ENCODE results near the gene PICALM.

PICALM gene

DNA sequence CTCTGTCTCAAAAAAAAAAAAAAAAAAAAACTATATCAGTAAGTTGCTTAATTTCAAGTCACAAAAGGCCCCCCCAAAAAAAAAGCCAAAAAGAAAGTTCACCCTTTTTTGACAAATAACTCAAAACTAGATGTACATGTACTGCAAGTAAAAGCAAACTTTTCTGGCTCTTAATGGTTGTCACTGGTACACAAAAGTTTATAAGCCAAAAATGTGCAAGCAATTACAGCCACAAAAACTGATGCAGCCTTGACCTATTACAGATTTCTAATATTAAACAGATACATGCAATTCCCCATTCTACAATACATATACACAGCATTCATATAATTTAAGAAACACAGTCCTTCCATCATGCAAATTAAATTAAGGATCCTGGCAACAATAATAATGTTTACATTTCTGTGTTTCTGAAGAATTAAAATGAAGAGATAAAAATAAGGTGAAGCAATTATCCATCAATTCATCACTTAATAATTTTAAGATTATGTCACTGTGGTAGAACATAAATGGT lies 18.6 kb downstream of the PICALM start:
- TF ChIP-seq FOXP2 (optimal IDR thresholded peaks at IDR 0.05; ENCODE audit: control extremely low read depth, extremely low read length, insufficient read depth) = no peak
- TF ChIP-seq POLR2AphosphoS5 (IDR thresholded peaks at IDR 0.05; ENCODE audit: borderline replicate concordance, low read depth, low read length) = no peak
- no peak for TF ChIP-seq EZH2 (IDR thresholded peaks at IDR 0.05)
- Histone ChIP-seq H3K9me3 (ENCODE audit: low read depth, low read length) (no peaks in the 10 kb centered on the region), H3K36me3 (ENCODE audit: insufficient read depth, low read length) (no peaks in the 10 kb centered on the region; the same call in 1 of the 2 replicates), H3K9ac (ENCODE audit: insufficient read length) (no peak overlapping the region), H3K4me3 (no peak overlapping the region), H3K27ac (no peak overlapping the region)
- no peak for DNase-seq (ENCODE audit: low read depth, low spot score)

- no peaks in the 10 kb centered on the region; the same call in 1 of the 2 replicates for H3K36me3 ChIP-seq (ENCODE audit: insufficient read depth, low read length)
- no peaks in the 10 kb centered on the region for H3K9me3 ChIP-seq (ENCODE audit: low read depth, low read length)
- H3K4me3 ChIP-seq = no peak overlapping the region
- DNase-seq (ENCODE audit: low read depth, low spot score) = no peak
- H3K9ac ChIP-seq (ENCODE audit: insufficient read length) = no peak overlapping the region
- H3K27ac ChIP-seq = no peak overlapping the region
- TF ChIP-seq POLR2AphosphoS5 (IDR thresholded peaks at IDR 0.05; ENCODE audit: borderline replicate concordance, low read depth, low read length) (no peak), FOXP2 (optimal IDR thresholded peaks at IDR 0.05; ENCODE audit: control extremely low read depth, extremely low read length, insufficient read depth) (no peak), EZH2 (IDR thresholded peaks at IDR 0.05) (no peak)
Observed at GRCh38 chr11:86047275-86047991, 21.5 kb downstream of the PICALM start.

- Histone ChIP-seq H3K9ac (ENCODE audit: insufficient read length) (no peak overlapping the region), H3K36me3 (ENCODE audit: insufficient read depth, low read length) (no peaks in the 10 kb centered on the region; the same call in 1 of the 2 replicates), H3K4me3 (no peak overlapping the region), H3K27ac (no peak overlapping the region), H3K9me3 (ENCODE audit: low read depth, low read length) (no peaks in the 10 kb centered on the region)
- no peak for DNase-seq (ENCODE audit: low read depth, low spot score)
- TF ChIP-seq POLR2AphosphoS5 (IDR thresholded peaks at IDR 0.05; ENCODE audit: borderline replicate concordance, low read depth, low read length) (no peak), FOXP2 (optimal IDR thresholded peaks at IDR 0.05; ENCODE audit: control extremely low read depth, extremely low read length, insufficient read depth) (no peak)
Observed at GRCh38 chr11:86046116-86046515, 22.8 kb downstream of the PICALM start.

DNA sequence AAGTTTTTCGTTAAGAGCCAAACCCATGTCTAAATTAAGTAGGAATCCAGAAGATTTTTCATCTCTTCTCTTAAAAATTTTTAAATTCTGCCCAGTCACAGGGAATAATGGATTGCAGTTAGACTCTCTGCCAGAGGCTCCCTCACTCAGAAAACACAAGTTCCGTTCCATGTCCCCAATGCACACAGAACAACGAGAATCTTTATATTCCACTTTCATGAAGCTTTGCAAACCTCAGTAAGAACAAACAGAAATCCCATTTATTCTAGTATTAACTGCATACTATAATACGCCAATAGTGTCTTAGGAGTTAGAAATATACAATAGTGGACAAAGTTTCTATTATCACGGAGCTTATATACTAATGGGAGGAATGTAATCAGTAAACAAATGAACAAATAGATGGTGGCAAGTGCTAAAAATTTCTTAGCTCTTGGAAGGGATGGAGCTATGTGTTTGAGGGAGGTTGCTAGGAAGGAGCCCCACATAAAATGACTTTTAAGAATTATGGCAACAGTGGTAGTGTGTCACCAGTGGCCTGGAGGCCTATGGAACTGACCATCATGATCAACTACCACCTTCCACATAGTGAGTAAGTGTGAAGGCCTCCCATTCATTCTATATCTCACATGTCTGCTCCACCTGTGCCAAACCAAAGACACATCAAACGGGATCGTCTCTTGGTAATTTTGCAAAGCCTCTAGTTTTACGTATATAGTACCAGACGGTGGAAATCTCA lies 24.9 kb downstream of the PICALM start:
- Histone ChIP-seq H3K9me3 (ENCODE audit: low read depth, low read length) (no peaks in the 10 kb centered on the region), H3K27ac (peak overlapping the region; percentile 79), H3K4me3 (no peak overlapping the region), H3K9ac (ENCODE audit: insufficient read length) (no peak overlapping the region), H3K36me3 (ENCODE audit: insufficient read depth, low read length) (no peaks in the 10 kb centered on the region; the same call in 1 of the 2 replicates)
- DNase-seq (ENCODE audit: low read depth, low spot score) = no peak
- TF ChIP-seq FOXP2 (optimal IDR thresholded peaks at IDR 0.05; ENCODE audit: control extremely low read depth, extremely low read length, insufficient read depth) = no peak
- no peak for TF ChIP-seq POLR2AphosphoS5 (IDR thresholded peaks at IDR 0.05; ENCODE audit: borderline replicate concordance, low read depth, low read length)
- TF ChIP-seq EZH2 (IDR thresholded peaks at IDR 0.05) = no peak

GRCh38 chr11:86041975-86042378 lies 26.9 kb downstream of the PICALM start:
- Histone ChIP-seq H3K4me3 (peak overlapping the region; percentile 68), H3K27ac (peak overlapping the region; percentile 49; the same call in 1 of the 2 replicates), H3K9me3 (ENCODE audit: low read depth, low read length) (no peaks in the 10 kb centered on the region), H3K9ac (ENCODE audit: insufficient read length) (peak overlapping the region; percentile 58), H3K36me3 (ENCODE audit: insufficient read depth, low read length) (no peaks in the 10 kb centered on the region)
- peak; percentile 92 for DNase-seq (ENCODE audit: low read depth, low spot score)
- TF ChIP-seq EZH2 (IDR thresholded peaks at IDR 0.05) (no peak), POLR2AphosphoS5 (IDR thresholded peaks at IDR 0.05; ENCODE audit: borderline replicate concordance, low read depth, low read length) (no peak), FOXP2 (optimal IDR thresholded peaks at IDR 0.05; ENCODE audit: control extremely low read depth, extremely low read length, insufficient read depth) (no peak)

DNA sequence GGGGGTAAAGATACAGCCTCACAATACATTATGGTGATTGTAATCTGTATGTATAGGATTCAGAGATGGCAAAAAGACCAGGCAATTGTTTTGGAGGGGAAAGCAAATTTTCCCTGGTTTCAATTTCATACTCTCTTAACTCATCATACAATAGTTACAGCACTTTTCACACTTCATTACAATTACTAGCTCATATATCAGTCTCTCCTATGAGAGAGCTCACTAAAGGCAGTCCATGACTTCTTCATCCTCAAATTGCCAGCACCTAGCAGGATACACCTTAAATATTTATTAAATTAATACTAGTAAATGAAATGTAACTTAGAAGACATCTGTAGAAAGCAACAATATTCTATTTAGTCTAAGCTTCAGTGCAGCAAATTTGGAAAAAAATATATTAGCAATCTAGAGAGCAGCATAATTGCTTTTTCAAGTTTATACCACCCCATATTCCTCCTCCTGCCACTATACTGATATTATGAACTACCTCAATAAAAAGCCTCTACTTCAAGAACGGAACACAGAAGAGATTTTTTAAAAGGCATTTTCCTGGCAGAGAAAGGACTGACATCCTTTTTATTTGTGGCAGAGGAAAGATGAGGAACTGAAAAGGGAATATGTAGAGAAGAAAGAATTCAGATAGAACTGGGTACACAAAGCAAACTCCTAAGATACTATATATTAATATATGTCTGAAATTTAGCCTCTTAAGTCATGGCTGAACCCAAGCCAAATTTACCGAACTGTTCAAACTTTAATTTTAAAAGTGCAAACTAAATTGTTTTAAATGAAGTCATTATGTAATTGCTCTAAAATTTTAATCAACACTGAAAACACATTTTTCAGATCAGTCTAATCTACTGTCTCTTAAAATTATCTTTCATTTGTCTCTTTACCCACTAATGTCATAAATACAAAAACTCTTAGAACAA lies 27.7 kb downstream of the PICALM start:
- Histone ChIP-seq H3K9ac (ENCODE audit: insufficient read length) (peak overlapping the region; percentile 58), H3K27ac (peak overlapping the region; percentile 49; the same call in 1 of the 2 replicates), H3K4me3 (peak overlapping the region; percentile 68), H3K9me3 (ENCODE audit: low read depth, low read length) (no peaks in the 10 kb centered on the region), H3K36me3 (ENCODE audit: insufficient read depth, low read length) (no peaks in the 10 kb centered on the region)
- no peak for DNase-seq (ENCODE audit: low read depth, low spot score)
- TF ChIP-seq FOXP2 (optimal IDR thresholded peaks at IDR 0.05; ENCODE audit: control extremely low read depth, extremely low read length, insufficient read depth) = no peak
- TF ChIP-seq POLR2AphosphoS5 (IDR thresholded peaks at IDR 0.05; ENCODE audit: borderline replicate concordance, low read depth, low read length) = no peak
- TF ChIP-seq EZH2 (IDR thresholded peaks at IDR 0.05) = no peak

- no peak overlapping the region for H3K4me3 ChIP-seq
Observed at GRCh38 chr11:86039094-86039493, 29.8 kb downstream of the PICALM start.

More at GRCh38 chr11:86039094-86039493, 29.8 kb downstream of the PICALM start:
- H3K9ac ChIP-seq (ENCODE audit: insufficient read length) = no peak overlapping the region
- H3K36me3 ChIP-seq (ENCODE audit: insufficient read depth, low read length) = no peaks in the 10 kb centered on the region
- H3K9me3 ChIP-seq (ENCODE audit: low read depth, low read length) = no peaks in the 10 kb centered on the region
- no peak for DNase-seq (ENCODE audit: low read depth, low spot score)
- TF ChIP-seq FOXP2 (optimal IDR thresholded peaks at IDR 0.05; ENCODE audit: control extremely low read depth, extremely low read length, insufficient read depth) (no peak), POLR2AphosphoS5 (IDR thresholded peaks at IDR 0.05; ENCODE audit: borderline replicate concordance, low read depth, low read length) (no peak)
- no peak overlapping the region for H3K27ac ChIP-seq
